HG03060 (cell line): ENCODE measurements around the gene TREX2.

Experiments
- ATAC-seq: cut with Tn5 transposase; IDR thresholded peaks from one replicate; pipeline ENCODE4 v1.9.1; 2021; ENCODE audit warnings: low read depth, moderate number of reproducible peaks; ENCODE audit not compliant: unreplicated experiment

The TREX2 gene

DNA sequence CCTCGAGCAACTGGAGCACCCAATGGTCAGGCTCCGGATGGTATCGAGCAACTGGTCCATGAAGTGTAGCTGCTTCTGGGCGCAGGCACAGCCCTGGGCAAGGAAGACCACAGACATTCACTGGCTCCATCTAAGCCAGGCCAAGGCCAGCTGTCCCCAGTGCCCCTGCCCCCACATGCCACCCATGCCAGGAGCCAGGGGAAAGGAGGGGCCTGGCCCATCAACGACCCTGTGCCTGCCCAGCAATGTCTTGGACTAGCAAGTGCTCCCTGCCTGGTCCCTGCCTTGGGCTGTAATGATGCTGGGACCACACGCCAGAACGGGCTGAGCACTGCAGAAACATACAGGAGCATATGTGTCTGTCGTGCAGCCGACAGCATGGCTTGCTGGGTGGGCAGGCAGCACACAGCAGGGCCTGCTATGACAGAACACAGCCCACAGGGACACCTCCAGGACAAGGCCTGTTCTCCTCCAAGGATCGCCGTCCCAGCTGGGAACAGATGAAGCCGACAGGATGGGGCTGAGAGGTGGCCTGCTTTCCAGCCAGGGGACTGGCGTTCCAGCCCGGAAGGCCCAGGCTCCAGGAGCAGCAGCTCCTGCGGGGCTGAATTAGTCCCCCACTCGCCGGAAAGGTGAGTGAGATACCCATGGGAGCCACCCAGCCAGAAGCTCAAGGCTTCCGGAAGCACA lies 11.4 kb upstream of the TREX2 start:
- no peak for ATAC-seq

DNA sequence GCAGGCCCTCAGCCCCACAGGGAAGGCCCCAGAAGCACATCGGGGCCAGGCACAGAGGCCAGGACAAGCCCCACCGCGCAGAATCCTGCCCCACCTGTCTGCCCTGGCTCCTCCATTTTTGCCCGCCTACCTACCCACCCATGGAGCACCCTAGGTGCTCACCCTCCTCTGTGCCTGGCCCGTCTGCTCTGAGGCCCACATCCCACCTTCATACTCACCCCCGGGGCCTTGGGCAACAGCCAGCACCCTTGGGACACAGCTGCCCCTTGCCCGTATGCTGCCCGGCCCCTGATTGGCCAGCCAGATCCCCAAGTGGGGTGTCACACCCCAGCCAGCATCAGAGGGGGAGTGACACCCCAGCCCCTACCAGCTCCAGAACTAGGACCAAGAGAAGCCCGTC lies 10.8 kb upstream of the TREX2 start:
- no peak for ATAC-seq

DNA sequence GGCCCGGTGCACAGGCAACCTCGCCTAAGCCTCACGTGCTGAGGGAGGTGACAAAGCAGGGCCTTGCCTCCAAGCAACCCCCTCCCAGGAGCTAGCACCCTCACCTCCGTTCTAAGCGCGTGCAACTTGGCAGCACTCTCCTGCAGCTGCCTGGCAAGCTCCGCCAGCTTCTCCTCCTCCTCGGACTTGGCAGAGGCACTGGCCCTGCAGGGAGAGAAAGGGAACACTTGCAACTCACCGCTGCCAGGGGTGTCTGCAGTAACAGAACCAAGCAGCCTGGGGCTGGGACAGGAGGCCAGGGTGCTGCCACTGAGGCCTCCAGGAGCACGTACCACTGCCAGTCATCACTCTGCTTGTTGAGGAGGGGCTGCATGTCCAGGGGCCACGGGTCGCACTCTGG lies 10.3 kb upstream of the TREX2 start:
- no peak for ATAC-seq

DNA sequence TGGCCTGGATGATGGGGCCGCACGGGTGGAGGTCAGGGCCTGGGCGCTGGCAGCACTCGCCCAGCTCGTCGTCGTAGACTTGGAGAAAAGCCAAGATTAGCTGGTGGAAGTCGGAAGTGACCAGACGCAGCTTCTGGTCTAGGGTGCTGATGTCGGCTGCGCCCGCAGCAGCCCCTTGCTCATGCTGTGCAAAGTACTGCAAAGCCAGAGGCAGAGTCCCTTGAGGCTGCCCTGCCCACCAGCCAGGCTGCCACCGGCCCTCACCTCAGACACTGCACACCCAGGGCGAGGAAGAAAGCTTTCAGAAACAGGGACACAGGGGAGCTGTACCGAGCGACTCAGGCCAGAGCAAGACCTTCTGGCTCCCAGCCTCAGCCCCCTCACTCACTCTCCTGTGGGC lies 9.7 kb upstream of the TREX2 start:
- no peak for ATAC-seq

DNA sequence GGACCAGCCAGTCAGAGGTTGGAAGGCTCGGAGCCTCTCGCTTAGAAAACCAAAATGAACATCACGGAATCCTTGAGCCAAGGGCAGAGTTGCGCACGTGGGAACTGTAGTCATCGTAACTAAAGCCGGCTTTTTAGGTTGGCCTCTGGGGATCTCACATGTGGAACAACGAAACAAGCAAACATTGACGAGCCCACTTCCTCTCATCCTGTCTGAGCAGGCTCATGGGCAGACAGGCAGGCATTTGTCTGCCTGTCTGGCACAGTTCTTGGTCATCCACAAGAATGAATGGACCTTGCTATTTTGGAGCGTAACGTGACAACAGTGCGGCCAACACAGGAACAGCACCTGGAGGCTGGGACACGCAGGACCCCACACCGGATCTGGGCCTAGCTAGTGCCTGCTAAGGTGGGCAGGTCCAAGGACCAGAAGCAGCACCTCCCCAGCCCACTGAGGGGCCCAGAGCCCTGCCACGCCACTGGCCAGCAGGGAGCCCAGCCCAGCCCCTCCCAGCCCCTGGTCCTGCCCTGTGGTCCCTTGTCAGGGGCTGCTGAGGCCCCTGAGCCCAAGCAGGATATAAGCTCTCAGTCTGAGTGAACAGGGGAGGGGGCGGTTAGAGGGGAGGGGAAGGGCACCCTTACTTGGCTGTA lies 9.2 kb upstream of the TREX2 start:
- no peak for ATAC-seq

DNA sequence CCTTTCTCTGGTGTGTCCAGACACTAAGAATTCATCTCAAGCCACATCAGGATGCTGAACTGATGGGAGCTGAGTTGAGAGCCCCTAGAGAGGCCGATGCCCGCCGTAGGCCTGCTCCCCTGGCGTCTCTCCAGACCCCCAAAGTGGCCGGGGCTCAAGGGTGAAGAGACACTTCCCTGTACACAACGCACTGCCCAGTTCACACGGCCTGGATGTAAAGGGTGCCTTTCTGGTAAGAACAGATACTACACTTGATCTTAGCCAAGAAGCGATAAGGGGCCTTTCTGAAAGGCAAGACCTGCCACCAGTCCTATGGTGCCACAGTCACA lies 5.1 kb upstream of the TREX2 start:
- no peak for ATAC-seq

DNA sequence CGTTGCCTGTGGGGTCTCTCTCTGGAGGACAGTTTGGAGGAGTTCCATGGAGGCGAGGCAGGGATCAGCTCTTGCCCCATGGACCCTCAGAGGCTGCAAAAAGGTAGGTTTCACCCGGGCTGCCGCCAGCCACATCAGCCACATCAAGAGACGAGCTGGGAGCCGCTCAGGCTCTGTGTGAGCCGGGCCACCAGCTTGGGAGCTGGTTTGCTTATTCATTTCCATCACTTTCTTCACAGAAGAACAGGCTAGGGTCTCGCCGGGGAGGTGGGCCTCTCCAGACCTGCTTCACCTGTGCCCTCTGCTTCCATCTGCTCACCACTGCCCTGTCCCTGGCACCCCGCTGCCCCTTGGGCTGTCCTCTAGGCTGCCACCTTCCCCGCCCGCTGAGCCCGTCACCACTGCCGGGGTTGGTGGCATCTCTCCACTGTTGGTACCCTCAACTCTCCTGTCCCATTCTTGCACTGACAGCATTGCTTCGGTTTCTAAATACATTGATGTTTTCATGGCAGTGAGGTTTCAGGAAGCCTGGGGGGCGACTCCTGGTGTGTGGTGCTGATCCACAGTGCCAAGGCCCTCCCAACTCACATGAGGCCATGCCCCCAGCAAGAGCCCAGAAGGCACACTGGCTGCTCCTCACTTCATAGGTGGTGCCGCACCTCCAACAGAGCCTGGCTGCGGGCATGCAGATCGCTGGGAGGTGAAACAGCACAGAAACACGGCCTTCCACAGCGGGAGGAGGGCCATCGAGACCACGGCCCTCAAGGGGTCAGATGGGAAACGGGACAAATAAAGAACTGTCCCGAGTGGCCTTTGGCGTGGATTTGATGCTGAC lies 4.5 kb upstream of the TREX2 start:
- no peak for ATAC-seq

DNA sequence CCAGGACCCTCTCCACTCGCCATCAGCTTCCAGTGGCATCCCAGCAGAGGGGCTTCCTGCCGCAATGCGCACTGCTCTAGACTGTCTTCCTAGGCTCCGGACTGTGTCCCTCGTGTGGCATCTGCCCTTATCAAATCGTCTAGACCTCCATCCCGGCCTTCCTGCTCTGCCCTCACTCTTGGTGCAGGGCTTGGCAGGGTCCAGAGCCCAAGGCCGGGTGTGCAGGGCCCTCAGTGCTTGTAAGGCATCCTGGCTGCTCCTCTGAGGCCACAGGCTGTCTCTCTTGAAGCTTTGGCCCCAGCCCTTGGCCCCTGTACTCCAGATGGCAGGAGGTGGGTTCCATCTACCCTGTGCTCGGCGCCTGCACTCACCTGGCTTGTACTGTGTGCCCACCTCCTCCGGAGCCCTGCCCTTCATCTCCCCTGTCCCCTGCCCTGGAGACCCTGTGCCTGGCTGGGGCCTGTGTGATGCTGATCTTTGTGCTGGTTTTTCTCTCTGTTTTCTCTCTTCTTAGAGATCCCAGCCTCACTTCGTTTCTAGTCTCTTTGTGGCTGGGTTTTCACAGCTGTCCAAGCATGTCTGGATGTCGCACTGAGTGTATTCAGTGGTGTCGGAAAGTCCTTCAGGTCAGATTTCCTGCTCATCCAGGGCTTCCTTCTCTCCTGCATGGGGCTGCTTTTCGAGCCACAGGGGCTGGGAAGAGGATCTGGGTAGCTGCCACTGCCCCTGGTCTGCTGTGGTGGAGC lies 3.7 kb upstream of the TREX2 start:
- no peak for ATAC-seq

DNA sequence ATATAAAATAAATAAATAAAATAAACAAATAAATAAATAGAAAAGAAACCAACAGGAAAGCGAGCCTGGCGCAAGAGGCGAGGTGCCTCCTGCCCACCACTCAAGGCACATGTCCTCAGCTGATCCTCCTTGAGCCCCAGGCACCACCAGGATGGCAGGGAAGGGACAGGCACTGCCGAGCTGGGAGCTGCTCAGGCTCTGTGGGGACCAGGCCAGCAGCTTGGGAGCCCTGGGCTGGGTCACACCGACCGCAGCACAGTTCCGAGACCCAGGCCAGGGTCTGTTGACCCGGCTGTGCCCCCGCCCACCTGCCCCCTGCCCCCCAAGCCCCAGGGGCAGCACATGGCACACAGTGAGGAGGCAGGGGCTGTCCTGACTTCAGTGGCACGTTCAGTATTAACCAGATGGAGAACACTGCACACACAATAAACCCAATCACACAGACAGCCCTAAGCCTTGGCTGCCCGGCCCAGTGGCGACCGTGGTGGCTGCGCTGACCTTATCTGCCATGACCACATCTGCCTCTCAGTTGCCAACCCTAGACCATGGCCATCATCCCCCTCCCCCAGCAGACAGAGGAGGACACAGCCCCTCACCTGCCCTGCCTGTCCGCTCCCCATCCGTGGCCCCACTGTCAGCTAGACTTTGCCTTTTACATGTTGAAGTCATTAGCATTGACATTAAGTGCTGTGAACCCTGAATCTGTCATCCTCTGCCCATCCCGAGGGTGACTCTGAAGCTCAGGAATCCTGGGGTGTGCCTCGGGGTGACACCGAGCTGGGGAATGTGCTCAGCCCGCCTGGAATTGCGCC lies 2.9 kb upstream of the TREX2 start:
- ATAC-seq, result no peak

DNA sequence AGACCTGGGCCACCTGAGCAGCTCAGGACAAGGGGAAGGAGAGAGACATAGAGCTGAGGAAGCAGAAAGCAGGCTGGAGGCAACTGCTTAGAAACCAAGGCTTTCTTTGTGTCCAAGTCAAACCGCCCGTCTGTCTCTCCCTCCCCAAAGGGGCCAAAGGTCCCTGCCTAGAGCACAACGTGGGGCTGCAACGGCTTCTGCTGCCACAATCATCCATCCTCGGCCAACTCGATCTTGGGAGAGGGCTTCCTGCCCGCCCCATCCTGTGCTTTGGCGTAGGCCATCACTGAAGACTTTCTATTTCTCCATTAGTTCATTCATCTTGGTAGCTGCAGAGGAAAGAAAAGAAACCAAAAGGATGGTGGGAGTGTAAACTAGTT lies 1.7 kb upstream of the TREX2 start:
- no peak for ATAC-seq

DNA sequence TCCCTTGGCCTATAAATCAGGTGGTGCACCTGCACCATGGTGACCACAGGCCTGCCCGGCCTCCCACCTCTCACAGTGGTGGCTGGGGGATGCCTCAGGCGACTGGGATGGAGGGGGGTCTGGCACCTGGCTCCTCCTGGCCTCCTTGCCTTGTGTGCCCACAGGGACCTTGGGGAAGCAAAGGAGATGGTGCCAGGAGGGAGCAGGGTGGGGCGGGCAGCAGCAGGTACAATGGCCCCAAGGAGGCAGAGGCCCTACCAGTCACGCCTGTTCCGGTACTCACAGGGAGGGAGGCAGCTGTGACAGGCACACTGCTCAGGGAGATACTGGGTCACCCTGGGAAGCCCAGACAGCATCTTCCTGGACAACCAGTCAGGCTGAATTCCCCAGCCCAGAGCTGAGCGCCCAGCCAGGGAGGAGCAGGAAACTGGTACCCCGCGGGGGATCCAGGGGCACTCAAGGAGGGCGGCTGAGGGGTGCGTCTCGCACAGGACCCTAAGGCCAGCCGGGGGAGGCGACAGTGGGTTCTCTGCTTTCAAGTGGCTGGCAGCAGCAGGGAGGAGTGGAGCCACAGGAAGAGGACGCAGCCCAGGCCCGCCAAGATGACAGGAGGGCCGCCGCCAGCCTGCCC lies 1.2 kb upstream of the TREX2 start:
- no peak for ATAC-seq

DNA sequence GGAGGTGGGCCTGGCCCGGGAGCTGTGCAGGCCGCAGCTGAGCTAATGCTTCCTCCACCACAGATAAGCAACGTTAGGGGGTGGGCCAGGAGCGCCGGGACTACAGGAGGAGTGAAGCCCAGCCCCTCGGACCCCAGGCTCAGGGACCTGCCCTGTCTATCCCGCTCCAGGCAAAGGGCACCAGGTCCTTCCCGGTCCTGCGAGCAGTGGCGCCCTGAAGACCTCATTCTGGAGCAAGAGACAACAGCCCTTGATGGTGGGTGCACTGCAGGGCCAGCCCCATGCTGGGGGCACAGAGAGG lies 730 bp upstream of the TREX2 start:
- no peak for ATAC-seq

DNA sequence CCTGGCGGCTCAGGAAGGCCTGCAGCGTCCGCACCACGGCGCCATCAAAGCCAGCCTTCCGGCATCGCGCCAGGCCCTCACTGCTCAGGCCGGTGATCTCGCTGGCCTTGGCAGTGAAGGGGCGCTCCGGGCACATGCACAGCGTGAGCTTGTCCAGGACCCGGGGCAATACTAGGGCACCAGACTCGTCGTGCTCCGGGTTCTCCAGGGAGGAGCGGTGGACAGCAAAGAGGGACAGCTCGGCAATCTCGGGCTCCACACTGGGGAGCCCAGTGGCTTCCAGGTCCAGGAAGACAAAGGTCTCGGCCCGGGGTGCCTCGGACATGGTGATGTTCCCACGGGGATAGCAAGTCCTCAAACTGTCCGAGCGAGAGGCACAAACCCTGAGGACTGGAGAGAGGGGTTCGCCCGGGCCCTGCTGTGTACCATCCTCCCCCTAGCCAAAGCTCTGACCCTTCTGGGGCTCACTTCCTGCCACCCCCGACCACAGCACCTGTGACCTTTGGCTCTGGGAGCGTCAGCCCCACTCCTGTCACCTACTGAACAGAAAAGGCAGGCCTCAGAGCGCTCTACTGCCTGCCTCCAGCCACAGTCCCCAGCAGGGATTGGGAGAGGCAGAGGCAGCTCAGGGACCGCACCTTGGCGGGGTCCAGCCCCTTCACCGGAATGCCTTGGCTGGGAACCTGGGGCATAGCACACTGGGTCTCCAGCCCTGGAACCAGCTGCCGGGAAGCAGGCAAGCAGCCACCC lies 575 bp downstream of the TREX2 start:
- ATAC-seq, result no peak

DNA sequence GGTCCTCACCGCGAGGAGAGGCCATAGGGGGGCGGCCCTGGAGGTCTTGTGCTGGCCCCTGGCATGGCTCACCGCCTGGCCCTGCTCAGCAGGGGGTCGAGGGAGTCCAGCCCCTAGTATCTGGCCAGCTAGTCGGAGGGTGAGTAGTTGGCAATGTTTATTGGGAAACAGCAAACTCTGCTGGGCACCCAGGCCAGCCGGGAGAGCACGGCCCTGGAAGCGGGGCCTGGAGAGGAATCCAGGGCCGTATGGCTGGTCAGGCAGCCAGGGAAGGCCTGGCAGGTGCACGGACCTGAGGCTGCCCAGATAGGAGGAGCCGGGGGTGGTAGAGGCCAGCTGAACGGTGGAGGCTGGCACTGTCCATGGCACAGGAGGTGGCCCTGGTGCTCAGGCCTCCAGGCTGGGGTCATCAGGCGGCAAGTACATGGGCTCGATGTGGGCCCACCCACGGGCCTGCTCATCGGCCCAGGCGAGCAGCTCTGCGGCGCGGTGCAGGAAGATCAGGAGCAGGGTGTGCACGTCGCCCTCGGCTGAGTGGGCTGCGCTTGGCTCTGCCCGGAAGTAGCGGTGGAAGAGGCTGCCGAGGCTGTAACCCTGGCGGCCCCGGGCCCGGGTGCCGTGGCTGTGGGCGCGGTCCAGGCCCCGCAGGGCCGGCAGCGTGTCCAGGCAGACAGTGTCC lies 1.4 kb downstream of the TREX2 start:
- ATAC-seq, result no peak

DNA sequence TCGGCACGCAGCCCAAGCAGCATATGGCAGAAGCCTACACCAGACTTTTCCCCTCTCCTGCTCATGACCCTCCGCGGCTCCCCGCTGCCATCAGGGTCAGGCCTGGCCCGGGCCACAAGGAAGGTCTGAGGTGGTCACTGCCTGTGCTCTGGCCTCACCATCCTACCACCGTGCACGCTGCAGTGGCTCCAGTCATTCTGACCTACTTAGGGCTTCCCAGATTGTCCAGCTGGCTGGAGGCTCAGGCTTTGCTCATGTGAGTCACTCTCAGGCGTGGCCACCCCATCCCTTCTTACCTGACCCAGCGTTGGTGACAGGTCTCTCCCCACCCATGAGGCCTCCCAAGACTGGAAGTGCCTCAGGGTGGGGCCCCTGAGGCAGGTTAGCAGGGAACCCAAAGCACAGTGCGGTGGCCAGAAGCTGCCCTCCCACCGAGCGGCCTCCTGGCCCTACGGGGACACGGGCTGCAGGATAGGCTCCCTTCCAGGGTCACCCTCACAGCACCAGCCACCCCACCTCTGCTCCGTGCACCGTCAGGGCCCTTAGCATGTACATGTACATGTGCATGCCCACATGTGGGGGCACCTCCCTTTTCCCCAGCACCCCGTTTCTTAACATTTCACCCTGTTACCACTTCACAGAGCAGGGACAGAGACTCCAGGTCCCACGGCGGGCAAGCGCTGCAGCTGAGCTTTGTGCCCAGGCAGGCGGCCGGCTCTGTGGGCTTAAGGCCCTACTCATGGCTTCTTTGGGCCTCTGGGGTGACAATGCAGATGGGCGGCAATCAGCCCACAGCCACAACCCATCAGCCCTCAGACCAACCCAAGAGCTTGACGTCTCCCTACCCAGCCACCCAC lies 2.2 kb downstream of the TREX2 start:
- ATAC-seq, result no peak

DNA sequence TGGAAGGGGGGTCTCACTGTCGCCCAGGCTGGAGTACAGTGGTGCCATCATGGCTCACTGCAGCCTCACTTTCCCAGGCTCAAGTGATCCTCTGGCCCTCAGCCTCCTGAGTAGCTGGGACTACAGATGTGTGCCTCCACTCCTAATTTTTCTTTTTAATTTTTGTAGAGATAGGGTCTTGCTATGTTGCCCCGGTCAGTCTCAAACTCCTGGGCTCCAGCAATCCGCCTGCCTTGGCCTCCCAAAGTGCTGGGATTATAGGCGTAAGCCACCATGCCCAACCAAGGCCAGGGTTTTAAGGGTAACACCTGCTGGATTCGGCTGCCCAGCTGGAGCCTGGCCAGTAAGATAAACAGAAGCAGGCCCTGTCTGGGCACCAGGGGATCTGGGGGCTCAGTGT lies 3.4 kb downstream of the TREX2 start:
- no peak for ATAC-seq

DNA sequence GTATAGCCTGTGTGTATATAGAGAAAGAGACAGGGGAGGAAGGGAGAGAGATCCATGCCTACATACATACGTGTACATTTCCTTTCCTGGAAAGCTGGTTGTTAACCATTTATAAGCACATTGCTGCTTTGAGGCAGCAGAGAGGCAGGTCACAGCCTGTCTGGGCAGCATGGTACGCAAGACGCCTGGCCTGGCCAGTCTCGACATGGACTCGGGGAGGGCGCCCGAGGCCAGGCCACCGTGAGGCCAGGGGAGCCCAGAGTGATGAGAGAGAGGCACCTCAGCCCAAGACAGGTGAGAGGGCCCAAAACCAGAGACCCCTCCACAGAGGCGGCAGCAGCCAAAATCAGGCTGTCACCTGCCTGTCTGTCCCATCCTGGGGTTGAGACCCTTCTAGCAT lies 3.9 kb downstream of the TREX2 start:
- no peak for ATAC-seq

DNA sequence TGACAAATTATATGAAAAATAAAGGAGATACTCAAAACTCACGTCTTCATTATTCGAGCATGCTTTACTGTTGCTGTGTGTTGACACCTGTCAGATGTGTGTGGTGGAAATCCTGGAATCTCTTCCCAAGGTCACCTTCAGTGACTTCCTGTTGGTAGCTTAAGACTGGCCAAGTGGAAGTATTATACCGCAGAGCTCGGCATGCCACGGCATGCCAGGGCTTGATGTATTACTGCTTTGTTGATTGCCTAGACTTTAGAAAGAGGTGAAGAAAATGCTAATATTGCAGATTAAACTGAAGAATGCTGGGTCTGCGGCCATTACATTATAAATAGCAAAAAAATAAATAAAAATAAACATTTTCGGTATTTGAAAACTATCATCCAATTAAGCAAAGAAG lies 4.6 kb downstream of the TREX2 start:
- no peak for ATAC-seq
